IMR-90 (cell line): ENCODE data around the gene EVL. TPM values are rescaled to one million over a fixed set of nuclear protein-coding genes. Genes with fewer than 3 reads are reported as not detected.

Experiments
- ATAC-seq: fragments of 200-7000 bp; cut with Tn5 transposase; 2 replicates; pipeline ENCODE4 v1.9.1; 2020; ENCODE audit warnings: low read depth, mild to moderate bottlenecking, moderate library complexity
- BruUV-seq: library from RNA; stranded (reverse); fragments of 400-500 nt; replicated peaks from 2 replicates; lab custom pipeline; 2021; lab: Mats Ljungman, UMichigan
- CTCF ChIA-PET: fragments of 300-600 bp; formaldehyde crosslinking; extraction: SDS; loops from one replicate; lab custom pipeline; 2021; ENCODE audit warnings: antibody characterized with exemption; lab: Yijun Ruan, JAX
- POLR2A ChIA-PET: fragments of 300-600 bp; sonication (Branson Sonifier 250); formaldehyde crosslinking; loops from one replicate; lab custom pipeline; 2022; ENCODE audit warnings: antibody characterized with exemption; ENCODE audit not compliant: unreplicated experiment; lab: Charles Lee
- DNase-seq: peaks from one replicate; pipeline ENCODE4 v3.0.0; 2013
- H2AFZ ChIP-seq: replicated peaks from 2 replicates; pipeline ENCODE3; 2013; ENCODE audit warnings: low read length, mild to moderate bottlenecking; ENCODE audit not compliant: poor library complexity
- H2AK5ac ChIP-seq: 2 replicates; pipeline ENCODE4 v1.6.1; 2013; ENCODE audit warnings: low read depth, low read length, inconsistent platforms
- H2AK9ac ChIP-seq: replicated peaks from 2 replicates; pipeline ENCODE3; 2013; ENCODE audit warnings: mild to moderate bottlenecking, low read depth, low read length, moderate library complexity; ENCODE audit not compliant: poor library complexity
- H2BK120ac ChIP-seq: 2 replicates; pipeline ENCODE4 v1.6.1; 2013; ENCODE audit warnings: low read depth, low read length, inconsistent platforms
- H2BK15ac ChIP-seq: 3 replicates; pipeline ENCODE4 v1.6.1; 2013; ENCODE audit warnings: low read depth, low read length, inconsistent platforms
- H2BK20ac ChIP-seq: 2 replicates; pipeline ENCODE4 v1.6.1; 2013; ENCODE audit warnings: low read depth, mild to moderate bottlenecking, inconsistent platforms, low read length, moderate library complexity
- H2BK5ac ChIP-seq: 2 replicates; pipeline ENCODE4 v1.6.1; 2013; ENCODE audit warnings: mild to moderate bottlenecking, low read depth, low read length, inconsistent platforms; ENCODE audit not compliant: poor library complexity, severe bottlenecking
- H3K14ac ChIP-seq: replicated peaks from 2 replicates; pipeline ENCODE4 v1.6.1; 2013; ENCODE audit warnings: low read depth, low read length, inconsistent platforms
- H3K18ac ChIP-seq: 2 replicates; pipeline ENCODE4 v1.6.1; 2013; ENCODE audit warnings: low read depth, low read length, control low read depth
- H3K23ac ChIP-seq: 2 replicates; pipeline ENCODE4 v1.6.1; 2013; ENCODE audit warnings: low read depth, low read length, inconsistent platforms
- H3K27ac ChIP-seq: 2 replicates; pipeline ENCODE4 v1.5.1; 2013; ENCODE audit warnings: mild to moderate bottlenecking, control low read depth, low read length; ENCODE audit not compliant: insufficient read depth
- H3K27me3 ChIP-seq: 2 replicates; pipeline ENCODE4 v1.6.1; 2013; ENCODE audit warnings: low read length; ENCODE audit not compliant: control insufficient read depth, insufficient read depth
- H3K36me3 ChIP-seq: 2 replicates; pipeline ENCODE4 v1.6.1; 2013; ENCODE audit warnings: low read length, mixed read lengths; ENCODE audit not compliant: control insufficient read depth, insufficient read depth
- H3K4ac ChIP-seq: 2 replicates; pipeline ENCODE4 v1.6.1; 2013; ENCODE audit warnings: low read depth, low read length, inconsistent platforms
- H3K4me1 ChIP-seq: 2 replicates; pipeline ENCODE4 v1.6.1; 2013; ENCODE audit warnings: low read length, mixed read lengths; ENCODE audit not compliant: control insufficient read depth, insufficient read depth
- H3K4me2 ChIP-seq: 2 replicates; pipeline ENCODE4 v1.6.1; 2013; ENCODE audit warnings: low read depth, mild to moderate bottlenecking, control low read depth, low read length, moderate library complexity
- H3K4me3 ChIP-seq: 2 replicates; pipeline ENCODE4 v1.5.1; 2013; ENCODE audit warnings: low read depth, mild to moderate bottlenecking, control low read depth, low read length, moderate library complexity; ENCODE audit not compliant: insufficient read depth
- H3K56ac ChIP-seq: 2 replicates; pipeline ENCODE4 v1.6.1; 2013; ENCODE audit warnings: low read length, inconsistent platforms; ENCODE audit not compliant: insufficient read depth; ENCODE audit errors: extremely low read depth
- H3K79me1 ChIP-seq, 2 experiments: 2 replicates each; pipeline ENCODE4 v1.6.1; 2013; ENCODE audit warnings: low read length in 2 of 2, inconsistent platforms in 1 of 2, low read depth in 1 of 2
- H3K9ac ChIP-seq: 2 replicates; pipeline ENCODE4 v1.6.1; 2013; ENCODE audit warnings: low read depth, low read length, control low read depth
- H3K9me1 ChIP-seq: 2 replicates; pipeline ENCODE4 v1.6.1; 2013; ENCODE audit warnings: low read length, inconsistent platforms; ENCODE audit not compliant: insufficient read depth
- H3K9me3 ChIP-seq: 2 replicates; pipeline ENCODE4 v1.6.1; 2013; ENCODE audit warnings: low read length; ENCODE audit not compliant: control insufficient read depth, insufficient read depth
- H4K20me1 ChIP-seq: 2 replicates; pipeline ENCODE4 v1.6.1; 2013; ENCODE audit warnings: low read length, inconsistent platforms; ENCODE audit not compliant: insufficient read depth
- H4K5ac ChIP-seq: 2 replicates; pipeline ENCODE4 v1.6.1; 2013; ENCODE audit warnings: mild to moderate bottlenecking, low read depth, low read length, control low read depth
- H4K8ac ChIP-seq, 2 experiments: 2 replicates each; pipeline ENCODE4 v1.6.1; 2013; ENCODE audit warnings: low read depth in 2 of 2, low read length in 2 of 2, control low read depth in 1 of 2, inconsistent platforms in 1 of 2
- H4K91ac ChIP-seq: 2 replicates; pipeline ENCODE4 v1.6.1; 2013; ENCODE audit warnings: low read depth, low read length, inconsistent platforms; ENCODE audit not compliant: insufficient read depth
- CHD1 ChIP-seq: IDR thresholded peaks from 2 replicates; pipeline ENCODE4 v1.6.1; 2012; ENCODE audit warnings: low read depth, low read length, improper control_type of control experiment
- CTCF ChIP-seq: conservative IDR thresholded peaks from 2 replicates; pipeline ENCODE4 v1.5.1; 2012; ENCODE audit warnings: mild to moderate bottlenecking, low read depth, low read length, improper control_type of control experiment
- ELK1 ChIP-seq: fragments of 150-350 bp; IDR thresholded peaks from 2 replicates; pipeline ENCODE4 v1.6.1; 2016; ENCODE audit warnings: low read depth, mild to moderate bottlenecking, low read length, moderate library complexity, borderline replicate concordance
- MAFK ChIP-seq: IDR thresholded peaks from 2 replicates; pipeline ENCODE4 v1.6.1; 2012; ENCODE audit warnings: low read depth, low read length, improper control_type of control experiment
- MAZ ChIP-seq: IDR thresholded peaks from 2 replicates; pipeline ENCODE4 v1.6.1; 2012; ENCODE audit warnings: low read depth, mild to moderate bottlenecking, low read length, improper control_type of control experiment, moderate library complexity, borderline replicate concordance
- NFE2L2 ChIP-seq: fragments of 150-350 bp; IDR thresholded peaks from 2 replicates; pipeline ENCODE4 v1.6.1; 2016; ENCODE audit warnings: low read depth, mild to moderate bottlenecking, low read length
- RCOR1 ChIP-seq: IDR thresholded peaks from 2 replicates; pipeline ENCODE4 v1.6.1; 2012; ENCODE audit warnings: mild to moderate bottlenecking, low read length, improper control_type of control experiment; ENCODE audit not compliant: insufficient replicate concordance
- RFX5 ChIP-seq: IDR thresholded peaks from 2 replicates; pipeline ENCODE4 v1.8.0; 2012; ENCODE audit warnings: low read depth, mild to moderate bottlenecking, low read length, moderate library complexity
- WGBS, 2 experiments: methylation state at CpG; one replicate each; pipeline versions ENCODE4 v1.1.5 to v1.1.7; 2013; ENCODE audit warnings: missing lambda C conversion rate in 2 of 2; ENCODE audit not compliant: insufficient read length in 1 of 2; ENCODE audit errors: extremely low coverage in 2 of 2; 5-methylcytosine and 5-hydroxymethylcytosine counted together
- dilution Hi-C: fragments of 300-500 bp; cut with HindIII; formaldehyde crosslinking; loops from one replicate; pipeline ENCODE4 v1.14.3; 2018; ENCODE audit warnings: low sequenced_read_pairs; ENCODE audit not compliant: unreplicated experiment
- in situ Hi-C: fragments of 300-500 bp; cut with MboI; formaldehyde crosslinking; loops from 3 replicates; pipeline ENCODE4 v1.14.3; 2019; ENCODE audit warnings: low sequenced_read_pairs, inconsistent platforms, mixed read lengths
- intact Hi-C: fragments of 100-400 bp; cut with micrococcal nuclease; formaldehyde crosslinking; loops from 2 replicates; pipeline ENCODE4 v1.10.0; 2022
- polyA plus RNA-seq, 3 experiments: library from polyadenylated mRNA; depleted of rRNA; stranded (reverse); fragments of >200 nt; gene quantifications; 2 replicates each; pipeline ENCODE4 v1.2.3, GENCODE V29; 2012; ENCODE audit warnings: low replicate concordance in 1 of 3
- total RNA-seq: library from RNA; depleted of rRNA; stranded (reverse); fragments of >200 nt; gene quantifications from 2 replicates; pipeline ENCODE4 v1.2.3, GENCODE V29; 2012

EVL gene
- total and polyA plus RNA-seq, 2 of the 4 experiments (the other 2 are of a cell fraction) = 7.2 to 36.5 TPM

- CTCF ChIA-PET = interaction anchor here (0.7 kb wide), 2 partner anchors 10 to 75 kb away, joined by 4 to 5 read pairs; no protein-coding TSS in a partner anchor
- dilution Hi-C loops (no loop called here), intact Hi-C loops (no loop called here)
Observed at GRCh38 chr14:100110816-100111215, 45.6 kb downstream of the EVL start.

More at GRCh38 chr14:100110816-100111215, 45.6 kb downstream of the EVL start:
- Histone ChIP-seq H4K5ac (no peak overlapping the region), H3K4ac (no peak overlapping the region), H3K18ac (no peak overlapping the region), H4K20me1 (no peaks in the 10 kb centered on the region), H4K91ac (no peak overlapping the region), H3K4me2 (no peak overlapping the region), H2BK15ac (no peak overlapping the region), H3K9me1 (peaks cover 11% of the 10 kb centered on the region), H3K56ac (no peak overlapping the region), H3K27ac (no peak overlapping the region), H3K14ac (no peak overlapping the region), H4K8ac (no peak overlapping the region), H3K79me1 (peaks cover 4 to 10% of the 10 kb centered on the region in 2 experiments; a peak in 1 of 4 replicates), H2AK5ac (no peak overlapping the region), H3K27me3 (no peaks in the 10 kb centered on the region), H2AFZ (no peak overlapping the region), H3K9me3 (no peaks in the 10 kb centered on the region), H3K9ac (no peak overlapping the region), H3K4me3 (no peak overlapping the region), H3K23ac (no peak overlapping the region), H2BK5ac (no peak overlapping the region), H3K4me1 (peaks cover 14% of the 10 kb centered on the region; the same call in 1 of the 2 replicates), H2BK20ac (no peak overlapping the region), H2BK120ac (no peak overlapping the region), H2AK9ac (no peak overlapping the region), H3K36me3 (no peaks in the 10 kb centered on the region)
- ATAC-seq (no peak), DNase-seq (no peak)
- POLR2A ChIA-PET = interaction anchor here (0.7 kb wide), 1 partner anchor 339 kb away, joined by 10 read pairs; no protein-coding TSS in a partner anchor
- no peak for TF ChIP-seq CHD1
- TF ChIP-seq RFX5 = no peak
- no peak for TF ChIP-seq ELK1
- TF ChIP-seq CTCF = no peak
- no peak for TF ChIP-seq MAZ
- TF ChIP-seq NFE2L2 = no peak
- no peak for TF ChIP-seq RCOR1
- TF ChIP-seq MAFK = no peak
- in situ Hi-C loops = loop anchor here (5.0 kb wide), 1 partner anchor 129 kb away; no protein-coding TSS in a partner anchor
- no TSS peak for BruUV-seq
- no CpG with 5 or more reads among the region's 6 CpGs for WGBS, 2 experiments
